ENCODE data around the gene SAV1.

SAV1 gene

DNA sequence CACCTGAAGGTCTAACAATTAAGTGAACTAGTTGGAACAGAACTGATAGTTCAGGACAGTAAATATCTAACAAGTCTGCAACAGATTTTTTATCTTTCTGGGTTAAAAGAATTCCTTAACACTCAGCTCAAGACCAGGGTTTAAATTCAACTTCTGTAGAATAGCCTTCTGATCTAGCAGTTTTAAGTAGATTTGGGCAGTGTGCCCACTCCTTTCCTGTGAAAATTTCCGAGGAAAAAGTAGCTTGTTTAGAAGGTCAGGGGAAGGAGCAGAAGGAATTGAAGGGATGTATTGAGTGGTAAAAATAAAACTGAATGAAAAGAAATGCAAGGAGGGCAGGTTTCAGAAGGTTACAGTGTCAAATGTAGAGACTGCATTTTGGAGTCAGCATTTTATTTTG is 62.3 kb downstream of the SAV1 start:
- no peak for DNase-seq

GRCh38 chr14:50603565-50603964 is 64.5 kb downstream of the SAV1 start:
- no peak for DNase-seq

- no peak for DNase-seq
Measured at GRCh38 chr14:50602035-50602434, 66.1 kb downstream of the SAV1 start.

- DNase-seq: no peak
Measured at GRCh38 chr14:50601394-50601793, 66.7 kb downstream of the SAV1 start.

DNA sequence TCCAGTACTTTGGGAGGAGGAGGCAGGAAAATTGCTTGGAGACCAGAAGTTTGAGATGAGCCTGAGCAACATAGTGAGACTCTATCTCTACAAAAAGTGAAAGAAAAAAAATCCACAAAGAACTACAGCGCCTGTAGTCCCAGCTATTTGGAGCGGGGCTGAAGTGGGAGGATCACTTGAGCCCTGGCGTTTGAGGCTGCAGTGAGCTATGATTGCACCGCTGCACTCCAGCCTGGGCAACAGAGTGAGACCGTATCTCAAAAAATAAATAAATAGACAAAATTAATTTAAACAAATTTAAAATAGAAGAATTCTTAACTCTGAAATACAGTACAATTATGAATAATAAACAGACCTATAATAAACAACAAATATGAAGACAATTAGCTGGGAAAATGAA is 67.3 kb downstream of the SAV1 start:
- no peak for DNase-seq

- no peak for DNase-seq
Measured at GRCh38 chr14:50599700-50600444, 68.2 kb downstream of the SAV1 start.

- DNase-seq: no peak
Measured at GRCh38 chr14:50598765-50599164, 69.3 kb downstream of the SAV1 start.

- no peak for DNase-seq
Measured at GRCh38 chr14:50594577-50595316, 73.4 kb downstream of the SAV1 start.

DNA sequence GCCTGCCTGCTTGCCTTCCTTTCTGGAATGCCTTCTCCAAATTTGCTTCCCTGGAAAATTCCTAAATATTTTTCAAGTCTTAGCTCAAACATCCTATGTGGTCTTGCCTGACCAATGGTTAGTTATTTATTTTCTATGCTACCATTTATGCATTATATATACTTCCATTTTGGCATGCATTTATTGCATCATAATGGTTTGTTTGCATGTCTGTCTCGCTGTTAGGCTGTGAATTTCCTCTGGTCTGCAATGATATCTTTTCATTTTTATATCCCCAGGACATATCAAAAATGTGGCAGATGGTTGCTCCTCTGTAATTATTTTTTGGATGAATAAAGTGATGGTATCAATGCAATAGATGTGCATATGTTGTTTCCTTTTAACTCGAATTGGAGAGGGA is 77.6 kb downstream of the SAV1 start:
- DNase-seq: no peak

All from NCI-H2107 (cell line).